Astrocyte (in vitro differentiated cells and primary cell): ENCODE results near the gene C16orf95. TPM values are rescaled to one million over a fixed set of nuclear protein-coding genes. Genes with fewer than 3 reads are reported as not detected.

Experiments used
- DNase-seq: peaks from one replicate; pipeline ENCODE4 v3.0.0-alpha.2; 2010; ENCODE audit warnings: low read depth
- FAIRE-seq: peaks from 2 replicates; lab custom pipeline; 2011; peaks lifted over from hg19 to GRCh38; lab: Jason Lieb, UNC
- H2AFZ ChIP-seq: 2 replicates; pipeline ENCODE4 v1.6.0; 2012; ENCODE audit warnings: low read depth, low read length, inconsistent platforms
- H3K27ac ChIP-seq: 2 replicates; pipeline ENCODE4 v1.5.1; 2011; ENCODE audit warnings: low read depth, low read length, inconsistent platforms
- H3K27me3 ChIP-seq: 2 replicates; pipeline ENCODE4 v1.6.0; 2011; ENCODE audit warnings: low read length, inconsistent platforms; ENCODE audit not compliant: insufficient read depth
- H3K36me3 ChIP-seq: 2 replicates; pipeline ENCODE4 v1.5.1; 2011; ENCODE audit warnings: low read length, inconsistent platforms; ENCODE audit not compliant: insufficient read depth
- H3K4me1 ChIP-seq: 2 replicates; pipeline ENCODE4 v1.5.1; 2011; ENCODE audit warnings: low read length, inconsistent platforms; ENCODE audit not compliant: insufficient read depth
- H3K4me2 ChIP-seq: 2 replicates; pipeline ENCODE4 v1.6.0; 2012; ENCODE audit warnings: low read length, inconsistent platforms
- H3K4me3 ChIP-seq: 2 replicates; pipeline ENCODE4 v1.5.1; 2011; ENCODE audit warnings: low read depth, mild to moderate bottlenecking, low read length, inconsistent platforms; ENCODE audit not compliant: insufficient read depth
- H3K79me2 ChIP-seq: 2 replicates; pipeline ENCODE4 v1.6.0; 2012; ENCODE audit warnings: mild to moderate bottlenecking, low read length, inconsistent platforms; ENCODE audit not compliant: insufficient read depth
- H3K9ac ChIP-seq: 2 replicates; pipeline ENCODE4 v1.6.0; 2012; ENCODE audit warnings: mild to moderate bottlenecking, low read length, inconsistent platforms
- H3K9me3 ChIP-seq: 2 replicates; pipeline ENCODE4 v1.5.1; 2012; ENCODE audit warnings: low read depth, mild to moderate bottlenecking, low read length, inconsistent platforms; ENCODE audit not compliant: insufficient read depth
- H4K20me1 ChIP-seq: 2 replicates; pipeline ENCODE4 v1.6.0; 2012; ENCODE audit warnings: low read length, inconsistent platforms; ENCODE audit not compliant: insufficient read depth
- H3K27ac Mint-ChIP-seq: one replicate; pipeline ENCODE4 v1.8.0; 2021; ENCODE audit warnings: mild to moderate bottlenecking, mixed read lengths; ENCODE audit not compliant: unreplicated experiment
- H3K27me3 Mint-ChIP-seq: one replicate; pipeline ENCODE4 v1.8.0; 2021; ENCODE audit warnings: low read depth, mixed read lengths; ENCODE audit not compliant: unreplicated experiment
- H3K36me3 Mint-ChIP-seq: one replicate; pipeline ENCODE4 v1.8.0; 2021; ENCODE audit warnings: low read depth, mixed read lengths; ENCODE audit not compliant: unreplicated experiment
- H3K4me1 Mint-ChIP-seq: one replicate; pipeline ENCODE4 v1.8.0; 2021; ENCODE audit warnings: low read depth, mixed read lengths; ENCODE audit not compliant: unreplicated experiment
- H3K4me3 Mint-ChIP-seq: one replicate; pipeline ENCODE4 v1.8.0; 2021; ENCODE audit warnings: mild to moderate bottlenecking, moderate library complexity, mixed read lengths; ENCODE audit not compliant: unreplicated experiment
- H3K9me3 Mint-ChIP-seq: one replicate; pipeline ENCODE4 v1.8.0; 2021; ENCODE audit warnings: mild to moderate bottlenecking, mixed read lengths; ENCODE audit not compliant: unreplicated experiment
- CTCF ChIP-seq: IDR thresholded peaks from 2 replicates; pipeline ENCODE4 v1.5.1; 2011; ENCODE audit warnings: low read depth, mild to moderate bottlenecking, inconsistent platforms, low read length, moderate library complexity; ENCODE audit not compliant: insufficient read depth
- EZH2 ChIP-seq: IDR thresholded peaks from 2 replicates; pipeline ENCODE4 v1.6.1; 2012; ENCODE audit warnings: mild to moderate bottlenecking, low read length, inconsistent platforms; ENCODE audit not compliant: insufficient read depth
- total RNA-seq: library from RNA; stranded (reverse); gene quantifications from 2 replicates; pipeline ENCODE4 v1.2.1, GENCODE V29; 2021

C16orf95 gene
- total RNA-seq, 1 donor from 2014 or later: 3.3 TPM

GRCh38 chr16:87353613-87354012 is 36.4 kb upstream of the C16orf95 start:
- Mint-ChIP-seq H3K9me3 (no peaks in the 10 kb centered on the region), H3K27me3 (no peaks in the 10 kb centered on the region), H3K27ac (no peak overlapping the region), H3K36me3 (peaks cover 9% of the 10 kb centered on the region), H3K4me3 (no peak overlapping the region), H3K4me1 (peaks cover 10% of the 10 kb centered on the region)
- Histone ChIP-seq H3K79me2 (peaks cover under 1% of the 10 kb centered on the region), H3K4me3 (no peak overlapping the region), H3K4me1 (peaks cover 9% of the 10 kb centered on the region), H2AFZ (no peak overlapping the region), H3K36me3 (peaks cover 8% of the 10 kb centered on the region), H4K20me1 (peaks cover 44% of the 10 kb centered on the region), H3K9ac (no peak overlapping the region), H3K4me2 (no peak overlapping the region), H3K27ac (no peak overlapping the region), H3K27me3 (no peaks in the 10 kb centered on the region), H3K9me3 (no peaks in the 10 kb centered on the region)
- no peak for DNase-seq
- TF ChIP-seq EZH2 (no peak), CTCF (no peak)
- FAIRE-seq: no peak

- H3K27me3 ChIP-seq: no peaks in the 10 kb centered on the region
- Mint-ChIP-seq H3K36me3 (peaks cover 5% of the 10 kb centered on the region), H3K27me3 (no peaks in the 10 kb centered on the region), H3K4me1 (peaks cover 10% of the 10 kb centered on the region), H3K9me3 (no peaks in the 10 kb centered on the region), H3K27ac (no peak overlapping the region), H3K4me3 (no peak overlapping the region)
- no peak overlapping the region for H3K4me2 ChIP-seq
- H2AFZ ChIP-seq: no peak overlapping the region
- peaks cover 52% of the 10 kb centered on the region for H4K20me1 ChIP-seq
- no peak overlapping the region for H3K9ac ChIP-seq
- no peak for TF ChIP-seq CTCF
- H3K9me3 ChIP-seq: no peaks in the 10 kb centered on the region
- no peak overlapping the region for H3K4me3 ChIP-seq
- peaks cover 9% of the 10 kb centered on the region for H3K79me2 ChIP-seq
- no peak overlapping the region for H3K27ac ChIP-seq
- FAIRE-seq (no peak), DNase-seq (no peak)
- H3K36me3 ChIP-seq: peaks cover 2% of the 10 kb centered on the region
- H3K4me1 ChIP-seq: peaks cover 9% of the 10 kb centered on the region
Observed at GRCh38 chr16:87352818-87353217, 35.6 kb upstream of the C16orf95 start.

DNA sequence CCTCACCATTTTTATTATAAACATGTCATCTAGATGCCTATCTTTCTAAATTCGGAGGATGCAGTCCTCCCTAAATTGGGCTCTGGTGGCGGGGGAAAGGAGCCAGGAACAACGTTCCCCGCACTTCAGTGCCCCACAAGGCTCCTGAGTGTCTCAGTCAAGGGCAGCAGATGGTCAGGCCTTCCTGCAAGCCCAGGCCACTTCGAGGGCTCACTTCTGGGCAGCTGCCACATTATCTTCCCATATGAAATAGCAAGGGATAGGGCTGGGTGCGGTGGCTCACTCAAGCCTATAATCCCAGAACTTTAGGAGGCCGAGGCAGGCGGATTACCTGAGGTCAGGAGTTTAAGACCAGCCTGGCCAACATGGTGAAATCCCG is 34.1 kb upstream of the C16orf95 start:
- no peaks in the 10 kb centered on the region for H3K9me3 Mint-ChIP-seq
- H3K4me3 ChIP-seq: no peak overlapping the region
- H2AFZ ChIP-seq: no peak overlapping the region
- H3K9me3 ChIP-seq: no peaks in the 10 kb centered on the region
- peaks cover 9% of the 10 kb centered on the region for H3K4me1 ChIP-seq
- H3K27ac ChIP-seq: no peak overlapping the region
- H3K9ac ChIP-seq: peak overlapping the region; percentile 21
- peaks cover 15% of the 10 kb centered on the region for H3K79me2 ChIP-seq
- H3K27me3 Mint-ChIP-seq: no peaks in the 10 kb centered on the region
- H3K36me3 Mint-ChIP-seq: peaks cover 9% of the 10 kb centered on the region
- DNase-seq: no peak
- no peak for TF ChIP-seq CTCF
- no peak for TF ChIP-seq EZH2
- no peaks in the 10 kb centered on the region for H3K27me3 ChIP-seq
- peak overlapping the region; percentile 78 for H3K4me2 ChIP-seq
- peaks cover 9% of the 10 kb centered on the region for H3K4me1 Mint-ChIP-seq
- no peak for FAIRE-seq
- H4K20me1 ChIP-seq: peaks cover 54% of the 10 kb centered on the region
- H3K36me3 ChIP-seq: no peaks in the 10 kb centered on the region
- no peak overlapping the region for H3K27ac Mint-ChIP-seq
- no peak overlapping the region for H3K4me3 Mint-ChIP-seq
